ENCODE measurements around the gene POU2F1.

POU2F1 gene

GRCh38 chr1:167433884-167434283 is 213.2 kb downstream of the POU2F1 start:
- H2BK12ac ChIP-seq (ENCODE audit: low read length): no peak overlapping the region
- H4K8ac ChIP-seq (ENCODE audit: low read depth, low read length): no peak overlapping the region
- H2BK15ac ChIP-seq (ENCODE audit: low read length): no peak overlapping the region
- H4K91ac ChIP-seq (ENCODE audit: low read depth, low read length, poor library complexity): no peak overlapping the region
- no peak overlapping the region for H3K4me2 ChIP-seq (ENCODE audit: insufficient read depth, low read length, poor library complexity, severe bottlenecking)
- no peak overlapping the region for H3K9ac ChIP-seq (ENCODE audit: low read depth, low read length, poor library complexity)
- no peak overlapping the region for H3K23ac ChIP-seq (ENCODE audit: low read depth, low read length, poor library complexity)
- peak overlapping the region; percentile 3 for H2AK5ac ChIP-seq (ENCODE audit: low read depth, low read length)
- H3K9me3 ChIP-seq (replicated peaks in 1 of 2; ENCODE audit: control insufficient read depth in 2 of 2, insufficient read depth in 1 of 2, low read depth in 1 of 2, low read length in 2 of 2): peaks cover 6 to 14% of the 10 kb centered on the region in 2 donors
- no peak overlapping the region for H3K27ac ChIP-seq (replicated peaks; ENCODE audit: low read length)
- no peak for DNase-seq (ENCODE audit: low spot score)
- H3K4me1 ChIP-seq (ENCODE audit: control insufficient read depth in 2 of 2, insufficient read depth in 1 of 2, low read depth in 1 of 2, low read length in 2 of 2): peaks cover 12 to 16% of the 10 kb centered on the region in 2 donors
- no peak overlapping the region for H2AFZ ChIP-seq (ENCODE audit: low read length)
- no peak overlapping the region for H3K18ac ChIP-seq (ENCODE audit: low read length)
- no peaks in the 10 kb centered on the region for H3K27me3 ChIP-seq (ENCODE audit: control insufficient read depth in 3 of 3, insufficient read depth in 3 of 3, low read depth in 1 of 3, low read length in 3 of 3)
- no peak overlapping the region for H2BK120ac ChIP-seq (ENCODE audit: low read depth, low read length)
- no peak overlapping the region for H3K4ac ChIP-seq (ENCODE audit: low read length)
- no peak overlapping the region for H3K14ac ChIP-seq (ENCODE audit: low read length)
- WGBS, 2 donors (ENCODE audit: extremely low coverage in 2 of 2, insufficient read length in 2 of 2, insufficient replicate concordance in 1 of 2): no CpG with 5 or more reads among the region's 6 CpGs
- no peaks in the 10 kb centered on the region for H3K36me3 ChIP-seq (replicated peaks in 1 of 2; ENCODE audit: control insufficient read depth in 2 of 2, insufficient read depth in 2 of 2, low read length in 2 of 2)
- H3K79me1 ChIP-seq (ENCODE audit: low read depth, low read length): no peaks in the 10 kb centered on the region
- H3K4me3 ChIP-seq (ENCODE audit: low read length in 2 of 2): no peak overlapping the region
- H2BK5ac ChIP-seq (ENCODE audit: low read length): no peak overlapping the region

DNA sequence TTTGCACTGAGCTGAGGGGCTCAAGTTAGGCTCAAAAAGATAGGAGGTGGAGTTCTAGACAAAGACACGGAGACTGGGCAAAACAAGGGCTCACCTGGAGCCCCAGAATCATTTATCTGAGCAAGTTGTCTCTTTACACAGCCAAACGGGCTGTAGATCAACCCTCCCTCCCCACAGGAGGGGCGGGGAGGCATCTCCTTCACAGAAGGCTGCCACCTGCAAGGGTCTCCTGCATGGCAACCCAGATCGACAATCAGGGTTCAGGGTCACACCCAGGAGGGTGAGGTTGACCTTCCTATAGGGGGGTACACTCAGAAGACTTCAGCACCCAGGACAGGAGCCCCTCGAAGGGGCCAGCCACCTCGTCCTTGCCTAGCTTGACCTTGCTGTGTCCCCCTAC is 213.6 kb downstream of the POU2F1 start:
- Histone ChIP-seq H3K27me3 (ENCODE audit: control insufficient read depth in 3 of 3, insufficient read depth in 3 of 3, low read depth in 1 of 3, low read length in 3 of 3) (peaks cover 0 to 3% (median 0%) of the 10 kb centered on the region in 3 experiments), H2BK15ac (ENCODE audit: low read length) (no peak overlapping the region), H3K14ac (ENCODE audit: low read length) (no peak overlapping the region), H4K91ac (ENCODE audit: low read depth, low read length, poor library complexity) (no peak overlapping the region), H2AK5ac (ENCODE audit: low read depth, low read length) (no peak overlapping the region), H4K8ac (ENCODE audit: low read depth, low read length) (no peak overlapping the region), H2BK5ac (ENCODE audit: low read length) (no peak overlapping the region), H3K18ac (ENCODE audit: low read length) (no peak overlapping the region), H2AFZ (ENCODE audit: low read length) (no peak overlapping the region), H3K9me3 (replicated peaks in 1 of 2; ENCODE audit: control insufficient read depth in 2 of 2, insufficient read depth in 1 of 2, low read depth in 1 of 2, low read length in 2 of 2) (peaks cover 6 to 14% of the 10 kb centered on the region in 2 donors), H3K79me1 (ENCODE audit: low read depth, low read length) (no peaks in the 10 kb centered on the region), H3K27ac (replicated peaks; ENCODE audit: low read length) (no peak overlapping the region), H3K36me3 (replicated peaks in 1 of 2; ENCODE audit: control insufficient read depth in 2 of 2, insufficient read depth in 2 of 2, low read length in 2 of 2) (no peaks in the 10 kb centered on the region), H3K4ac (ENCODE audit: low read length) (no peak overlapping the region), H3K4me3 (ENCODE audit: low read length in 2 of 2) (no peak overlapping the region), H2BK120ac (ENCODE audit: low read depth, low read length) (no peak overlapping the region), H3K4me2 (ENCODE audit: insufficient read depth, low read length, poor library complexity, severe bottlenecking) (no peak overlapping the region), H3K9ac (ENCODE audit: low read depth, low read length, poor library complexity) (no peak overlapping the region), H3K4me1 (ENCODE audit: control insufficient read depth in 2 of 2, insufficient read depth in 1 of 2, low read depth in 1 of 2, low read length in 2 of 2) (peaks cover 12 to 16% of the 10 kb centered on the region in 2 donors), H2BK12ac (ENCODE audit: low read length) (no peak overlapping the region), H3K23ac (ENCODE audit: low read depth, low read length, poor library complexity) (no peak overlapping the region)
- WGBS, 2 donors (ENCODE audit: extremely low coverage in 2 of 2, insufficient read length in 2 of 2, insufficient replicate concordance in 1 of 2): no CpG with 5 or more reads among the region's 6 CpGs
- no peak for DNase-seq (ENCODE audit: low spot score)

- Histone ChIP-seq H4K8ac (ENCODE audit: low read depth, low read length) (no peak overlapping the region), H4K91ac (ENCODE audit: low read depth, low read length, poor library complexity) (no peak overlapping the region), H2BK120ac (ENCODE audit: low read depth, low read length) (no peak overlapping the region), H3K23ac (ENCODE audit: low read depth, low read length, poor library complexity) (no peak overlapping the region), H2AK5ac (ENCODE audit: low read depth, low read length) (peak overlapping the region; percentile 35), H3K9ac (ENCODE audit: low read depth, low read length, poor library complexity) (no peak overlapping the region), H3K9me3 (replicated peaks in 1 of 2; ENCODE audit: control insufficient read depth in 2 of 2, insufficient read depth in 1 of 2, low read depth in 1 of 2, low read length in 2 of 2) (peaks cover 6 to 14% of the 10 kb centered on the region in 2 donors), H2BK15ac (ENCODE audit: low read length) (no peak overlapping the region), H3K4ac (ENCODE audit: low read length) (no peak overlapping the region), H3K4me3 (ENCODE audit: low read length in 2 of 2) (peak overlapping the region in 1 of 2 donors; percentile 1), H2AFZ (ENCODE audit: low read length) (no peak overlapping the region), H3K18ac (ENCODE audit: low read length) (peak overlapping the region; percentile 39), H3K36me3 (replicated peaks in 1 of 2; ENCODE audit: control insufficient read depth in 2 of 2, insufficient read depth in 2 of 2, low read length in 2 of 2) (no peaks in the 10 kb centered on the region), H3K4me2 (ENCODE audit: insufficient read depth, low read length, poor library complexity, severe bottlenecking) (no peak overlapping the region), H2BK5ac (ENCODE audit: low read length) (no peak overlapping the region), H3K79me1 (ENCODE audit: low read depth, low read length) (no peaks in the 10 kb centered on the region), H2BK12ac (ENCODE audit: low read length) (no peak overlapping the region), H3K4me1 (ENCODE audit: control insufficient read depth in 2 of 2, insufficient read depth in 1 of 2, low read depth in 1 of 2, low read length in 2 of 2) (peaks cover 9 to 12% of the 10 kb centered on the region in 2 donors), H3K14ac (ENCODE audit: low read length) (peak overlapping the region; percentile 39), H3K27me3 (ENCODE audit: control insufficient read depth in 3 of 3, insufficient read depth in 3 of 3, low read depth in 1 of 3, low read length in 3 of 3) (peaks cover 0 to 5% (median 0%) of the 10 kb centered on the region in 3 experiments), H3K27ac (replicated peaks; ENCODE audit: low read length) (no peak overlapping the region)
- DNase-seq (ENCODE audit: low spot score): no peak
- WGBS, 2 donors (ENCODE audit: extremely low coverage in 2 of 2, insufficient read length in 2 of 2, insufficient replicate concordance in 1 of 2): no CpG with 5 or more reads among the region's 4 CpGs
Measured at GRCh38 chr1:167435484-167435883, 214.8 kb downstream of the POU2F1 start.

GRCh38 chr1:167438171-167439138 is 217.8 kb downstream of the POU2F1 start:
- no peak overlapping the region for H3K23ac ChIP-seq (ENCODE audit: low read depth, low read length, poor library complexity)
- peak overlapping the region; percentile 89 for H2AFZ ChIP-seq (ENCODE audit: low read length)
- no peak for DNase-seq (ENCODE audit: low spot score)
- H3K27me3 ChIP-seq (ENCODE audit: control insufficient read depth in 3 of 3, insufficient read depth in 3 of 3, low read depth in 1 of 3, low read length in 3 of 3): peaks cover 0 to 5% (median 0%) of the 10 kb centered on the region in 3 experiments
- H2BK15ac ChIP-seq (ENCODE audit: low read length): peak overlapping the region; percentile 78
- peaks cover 3% of the 10 kb centered on the region in 2 donors for H3K4me1 ChIP-seq (ENCODE audit: control insufficient read depth in 2 of 2, insufficient read depth in 1 of 2, low read depth in 1 of 2, low read length in 2 of 2)
- no CpG with 5 or more reads among the region's 17 CpGs for WGBS, 2 donors (ENCODE audit: extremely low coverage in 2 of 2, insufficient read length in 2 of 2, insufficient replicate concordance in 1 of 2)
- no peak overlapping the region for H3K27ac ChIP-seq (replicated peaks; ENCODE audit: low read length)
- H4K8ac ChIP-seq (ENCODE audit: low read depth, low read length): no peak overlapping the region
- H3K36me3 ChIP-seq (replicated peaks in 1 of 2; ENCODE audit: control insufficient read depth in 2 of 2, insufficient read depth in 2 of 2, low read length in 2 of 2): no peaks in the 10 kb centered on the region
- H3K4me3 ChIP-seq (ENCODE audit: low read length in 2 of 2): peak overlapping the region in 1 of 2 donors; percentile 36
- no peak overlapping the region for H3K14ac ChIP-seq (ENCODE audit: low read length)
- H3K4ac ChIP-seq (ENCODE audit: low read length): no peak overlapping the region
- H2BK5ac ChIP-seq (ENCODE audit: low read length): no peak overlapping the region
- H2BK120ac ChIP-seq (ENCODE audit: low read depth, low read length): no peak overlapping the region
- H2AK5ac ChIP-seq (ENCODE audit: low read depth, low read length): peak overlapping the region; percentile 45
- H3K18ac ChIP-seq (ENCODE audit: low read length): peak overlapping the region; percentile 35
- no peaks in the 10 kb centered on the region for H3K79me1 ChIP-seq (ENCODE audit: low read depth, low read length)
- H3K4me2 ChIP-seq (ENCODE audit: insufficient read depth, low read length, poor library complexity, severe bottlenecking): peak overlapping the region; percentile 82
- peaks cover 6 to 14% of the 10 kb centered on the region in 2 donors for H3K9me3 ChIP-seq (replicated peaks in 1 of 2; ENCODE audit: control insufficient read depth in 2 of 2, insufficient read depth in 1 of 2, low read depth in 1 of 2, low read length in 2 of 2)
- H3K9ac ChIP-seq (ENCODE audit: low read depth, low read length, poor library complexity): no peak overlapping the region
- H2BK12ac ChIP-seq (ENCODE audit: low read length): no peak overlapping the region
- no peak overlapping the region for H4K91ac ChIP-seq (ENCODE audit: low read depth, low read length, poor library complexity)
